ENCODE results near the gene C14orf180.

DNA sequence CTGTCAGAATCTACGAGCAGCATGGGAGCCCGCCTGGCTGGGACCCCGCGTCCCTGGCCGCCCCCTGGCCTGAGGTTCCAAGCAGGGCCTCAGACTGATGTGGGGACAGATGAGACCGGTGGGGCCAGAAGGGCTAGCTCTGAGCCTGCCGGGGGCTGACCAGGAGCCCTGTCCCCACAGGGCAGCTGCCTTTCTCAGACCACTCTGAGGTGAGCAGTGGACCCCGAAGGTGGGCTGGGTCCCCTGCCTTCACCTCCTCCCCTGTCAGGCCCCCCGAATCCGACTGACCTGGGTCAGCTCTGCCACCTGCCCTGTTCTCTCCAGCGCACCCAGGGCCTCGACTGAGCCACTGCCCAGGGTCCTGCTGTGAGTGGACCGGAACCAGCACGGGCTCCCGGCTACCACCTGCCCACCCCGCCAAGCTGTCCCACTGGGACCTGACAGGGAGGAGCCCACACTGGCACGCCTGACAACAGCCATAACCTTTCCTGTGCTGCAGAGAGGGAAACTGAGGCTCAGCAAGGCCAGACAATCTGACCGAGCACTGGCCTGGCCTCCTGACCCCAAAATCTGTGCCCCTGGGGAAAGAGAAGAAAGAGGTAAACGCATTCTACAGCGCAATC, 54.7 kb downstream of the C14orf180 start:
- no peak for TF ChIP-seq POLR2A (IDR thresholded peaks at IDR 0.05)
- TF ChIP-seq, protein P1, sequence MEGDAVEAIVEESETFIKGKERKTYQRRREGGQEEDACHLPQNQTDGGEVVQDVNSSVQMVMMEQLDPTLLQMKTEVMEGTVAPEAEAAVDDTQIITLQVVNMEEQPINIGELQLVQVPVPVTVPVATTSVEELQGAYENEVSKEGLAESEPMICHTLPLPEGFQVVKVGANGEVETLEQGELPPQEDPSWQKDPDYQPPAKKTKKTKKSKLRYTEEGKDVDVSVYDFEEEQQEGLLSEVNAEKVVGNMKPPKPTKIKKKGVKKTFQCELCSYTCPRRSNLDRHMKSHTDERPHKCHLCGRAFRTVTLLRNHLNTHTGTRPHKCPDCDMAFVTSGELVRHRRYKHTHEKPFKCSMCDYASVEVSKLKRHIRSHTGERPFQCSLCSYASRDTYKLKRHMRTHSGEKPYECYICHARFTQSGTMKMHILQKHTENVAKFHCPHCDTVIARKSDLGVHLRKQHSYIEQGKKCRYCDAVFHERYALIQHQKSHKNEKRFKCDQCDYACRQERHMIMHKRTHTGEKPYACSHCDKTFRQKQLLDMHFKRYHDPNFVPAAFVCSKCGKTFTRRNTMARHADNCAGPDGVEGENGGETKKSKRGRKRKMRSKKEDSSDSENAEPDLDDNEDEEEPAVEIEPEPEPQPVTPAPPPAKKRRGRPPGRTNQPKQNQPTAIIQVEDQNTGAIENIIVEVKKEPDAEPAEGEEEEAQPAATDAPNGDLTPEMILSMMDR (IDR thresholded peaks at IDR 0.05) = no peak

All from right lobe of liver (tissue), 4 donors.